ENCODE results near the gene HDHD5.

HDHD5 gene

DNA sequence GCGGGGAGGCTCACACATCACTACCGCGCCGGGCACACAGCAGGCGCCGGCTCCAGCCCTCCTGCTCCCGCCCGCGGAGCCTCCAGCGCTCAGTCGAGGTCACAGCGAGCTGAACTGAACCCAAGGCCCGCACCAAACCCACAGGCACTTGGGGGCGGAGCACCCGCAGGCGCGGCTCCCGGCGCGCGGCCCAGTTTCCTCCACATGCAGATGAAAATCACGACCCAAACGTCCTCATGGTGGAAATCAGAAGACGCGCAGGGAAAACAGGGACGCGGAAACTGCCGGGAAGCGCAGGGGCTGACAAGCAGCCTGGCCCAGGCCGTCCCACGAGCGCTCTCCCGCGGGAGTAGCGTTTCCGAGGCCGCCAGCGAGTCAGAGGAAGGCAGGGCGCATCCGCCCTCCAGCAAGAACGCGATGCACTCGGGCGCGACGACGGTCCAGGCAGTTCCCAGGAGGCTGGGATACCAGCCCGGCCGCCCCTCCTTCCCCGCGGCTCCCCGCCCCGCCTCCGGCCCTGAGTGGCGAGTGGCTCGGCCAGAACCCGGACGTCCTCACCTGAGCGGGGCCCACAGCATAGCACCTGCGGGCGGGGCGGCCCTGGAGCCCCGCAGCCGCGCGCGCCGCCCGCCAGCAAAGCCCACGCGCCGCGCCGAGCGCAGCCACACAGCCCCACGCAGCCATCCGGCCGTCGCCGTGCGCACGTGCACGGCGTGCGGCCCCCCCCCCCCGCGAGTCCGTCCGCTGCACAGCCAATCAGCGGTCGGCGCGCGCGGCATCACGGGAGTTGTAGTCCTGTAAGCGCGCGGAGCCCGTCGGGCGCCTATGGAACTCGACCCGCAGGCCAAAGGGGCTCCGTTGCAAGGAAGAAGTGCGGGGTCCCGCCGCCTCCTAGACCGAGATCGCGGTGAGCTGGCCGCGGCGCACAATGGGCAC is at the start of gene HDHD5:
TSS of gene HDHD5 (minus strand) at position 710 of the 936 bp plus-strand sequence. CDS start at position 684, 26 bp downstream.
- no peak for DNase-seq (ENCODE audit: extremely low read depth, low read depth)
- peak within 1 kb of the TSS; percentile 59 for H3K4me3 ChIP-seq (replicated peaks; ENCODE audit: low read depth, low read length)
- TF ChIP-seq CTCF (IDR thresholded peaks at IDR 0.05; ENCODE audit: low read depth, low read length, missing control alignments): no peak

DNA sequence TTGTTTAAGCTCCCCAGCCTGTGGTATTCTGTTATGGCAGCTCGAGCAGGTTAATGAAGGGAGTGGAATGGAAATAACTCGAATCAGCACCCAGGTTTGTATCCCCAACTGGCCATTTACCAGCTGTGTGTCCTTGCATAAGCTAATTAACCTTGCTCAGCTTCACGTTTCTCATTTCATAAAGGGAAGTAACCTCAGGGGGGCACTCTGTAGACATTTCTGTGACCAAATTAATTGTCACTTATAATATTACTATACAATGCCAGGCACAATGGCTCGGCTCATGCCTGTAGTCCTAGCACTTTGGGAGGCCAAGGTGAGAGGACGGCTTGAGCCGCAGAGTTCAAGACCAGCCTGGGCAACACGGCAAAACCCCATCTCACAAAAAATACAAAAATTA is 46.4 kb upstream of the HDHD5 start:
- no peak for TF ChIP-seq CTCF (IDR thresholded peaks at IDR 0.05; ENCODE audit: low read depth, low read length, missing control alignments)
- DNase-seq (ENCODE audit: extremely low read depth, low read depth): no peak
- H3K4me3 ChIP-seq (replicated peaks; ENCODE audit: low read depth, low read length): no peak overlapping the region

- peak; percentile 19 for TF ChIP-seq CTCF (IDR thresholded peaks at IDR 0.05; ENCODE audit: low read depth, low read length, missing control alignments)
- no peak for DNase-seq (ENCODE audit: extremely low read depth, low read depth)
These were observed 42.3 kb upstream of the HDHD5 start for GRCh38 chr22:17201285-17201945.

GRCh38 chr22:17199003-17199731 is 40.1 kb upstream of the HDHD5 start:
- TF ChIP-seq CTCF (IDR thresholded peaks at IDR 0.05; ENCODE audit: low read depth, low read length, missing control alignments): no peak
- peak overlapping the region; percentile 20; the same call in 1 of the 2 replicates for H3K4me3 ChIP-seq (replicated peaks; ENCODE audit: low read depth, low read length)
- peak; percentile 89 for DNase-seq (ENCODE audit: extremely low read depth, low read depth)

More at GRCh38 chr22:17201285-17201945, 42.3 kb upstream of the HDHD5 start:
- no peak overlapping the region for H3K4me3 ChIP-seq (replicated peaks; ENCODE audit: low read depth, low read length)

GRCh38 chr22:17198170-17199002 is 39.3 kb upstream of the HDHD5 start:
- no peak for TF ChIP-seq CTCF (IDR thresholded peaks at IDR 0.05; ENCODE audit: low read depth, low read length, missing control alignments)
- DNase-seq (ENCODE audit: extremely low read depth, low read depth): no peak
- H3K4me3 ChIP-seq (replicated peaks; ENCODE audit: low read depth, low read length): no peak overlapping the region

- no peak for DNase-seq (ENCODE audit: extremely low read depth, low read depth)
- H3K4me3 ChIP-seq (replicated peaks; ENCODE audit: low read depth, low read length): no peak overlapping the region
- TF ChIP-seq CTCF (IDR thresholded peaks at IDR 0.05; ENCODE audit: low read depth, low read length, missing control alignments): no peak
These were observed 35.1 kb upstream of the HDHD5 start for GRCh38 chr22:17194213-17194612.
